Activated naive CD4-positive, alpha-beta T cell treated with anti-CD3 and anti-CD28 coated beads for 36 hours (primary cell): ENCODE measurements around the gene XIAP. TPM values are rescaled to one million over a fixed set of nuclear protein-coding genes. Genes with fewer than 3 reads are reported as not detected.
"Not testable (repeated sequence)": the region's sequence is repeated elsewhere in the genome, so short reads cannot be mapped to it uniquely, and the experiment has no call there.

Experiments
- CTCF ChIA-PET: fragments of 350-600 bp; sonication (Branson Sonifier 250); formaldehyde crosslinking; loops from one replicate; lab custom pipeline; 2021; ENCODE audit warnings: antibody characterized with exemption; lab: Charles Lee
- DNase-seq: peaks from one replicate; pipeline ENCODE4 v3.0.0-alpha.2; 2020
- H3K27ac Mint-ChIP-seq: one replicate; pipeline ENCODE4 v1.8.0; 2021; ENCODE audit warnings: mild to moderate bottlenecking, mixed read lengths
- H3K27me3 Mint-ChIP-seq: one replicate; pipeline ENCODE4 v1.8.0; 2021; ENCODE audit warnings: low read depth, mixed read lengths
- H3K36me3 Mint-ChIP-seq: one replicate; pipeline ENCODE4 v1.8.0; 2021; ENCODE audit warnings: low read depth, mixed read lengths
- H3K4me1 Mint-ChIP-seq: one replicate; pipeline ENCODE4 v1.8.0; 2021; ENCODE audit warnings: low read depth, mixed read lengths
- H3K4me3 Mint-ChIP-seq: one replicate; pipeline ENCODE4 v1.8.0; 2021; ENCODE audit warnings: mild to moderate bottlenecking, moderate library complexity, mixed read lengths
- H3K9me3 Mint-ChIP-seq: one replicate; pipeline ENCODE4 v1.8.0; 2021; ENCODE audit warnings: mixed read lengths
- intact Hi-C: fragments of 100-400 bp; cut with micrococcal nuclease; formaldehyde crosslinking; loops from one replicate; pipeline ENCODE4 v1.15.1; 2023
- total RNA-seq, 2 experiments: library from RNA; stranded (reverse); gene quantifications; one replicate each; pipeline ENCODE4 v1.2.3, GENCODE V29; 2021

Gene XIAP
- total RNA-seq, 2 experiments from 2014 or later: 24.0 to 24.5 TPM

GRCh38 chrX:123846577-123847038, 13.2 kb upstream of the XIAP start:
- CTCF ChIA-PET: interaction anchor here (1.8 kb wide), 1 partner anchor 13 kb away, joined by 5 read pairs; no protein-coding TSS in a partner anchor
- H3K27ac Mint-ChIP-seq: no peak overlapping the region
- DNase-seq: no peak
- no peaks in the 10 kb centered on the region for H3K9me3 Mint-ChIP-seq
- H3K27me3 Mint-ChIP-seq: no peaks in the 10 kb centered on the region
- intact Hi-C loops: no loop called here
- H3K4me3 Mint-ChIP-seq: no peak overlapping the region
- H3K36me3 Mint-ChIP-seq: no peaks in the 10 kb centered on the region
- H3K4me1 Mint-ChIP-seq: no peaks in the 10 kb centered on the region

GRCh38 chrX:123847056-123847455, 12.8 kb upstream of the XIAP start:
- H3K36me3 Mint-ChIP-seq: no peaks in the 10 kb centered on the region
- no peak overlapping the region for H3K4me3 Mint-ChIP-seq
- H3K27me3 Mint-ChIP-seq: no peaks in the 10 kb centered on the region
- H3K4me1 Mint-ChIP-seq: no peaks in the 10 kb centered on the region
- H3K9me3 Mint-ChIP-seq: no peaks in the 10 kb centered on the region
- no peak overlapping the region for H3K27ac Mint-ChIP-seq
- DNase-seq: no peak
- CTCF ChIA-PET: no interaction called here
- intact Hi-C loops: no loop called here

DNA sequence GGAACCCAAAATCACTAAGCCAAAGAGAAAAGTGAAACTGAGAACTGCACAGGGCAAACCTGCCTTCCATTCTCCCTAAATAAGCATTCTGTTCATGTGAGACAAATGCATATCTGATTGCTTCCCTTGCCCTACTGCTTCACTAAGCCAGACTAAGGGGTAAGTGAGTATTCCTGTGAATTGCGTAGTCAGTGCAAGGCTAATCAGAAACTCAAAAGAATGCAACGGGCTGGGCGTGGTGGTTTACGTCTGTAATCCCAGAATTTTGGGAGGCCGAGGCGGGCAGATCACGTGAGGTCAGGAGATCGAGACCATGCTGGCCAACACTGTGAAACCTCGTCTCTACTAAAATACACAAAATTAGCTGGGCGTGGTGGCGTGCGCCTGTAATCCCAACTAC, 10.8 kb upstream of the XIAP start:
- intact Hi-C loops: no loop called here

DNA sequence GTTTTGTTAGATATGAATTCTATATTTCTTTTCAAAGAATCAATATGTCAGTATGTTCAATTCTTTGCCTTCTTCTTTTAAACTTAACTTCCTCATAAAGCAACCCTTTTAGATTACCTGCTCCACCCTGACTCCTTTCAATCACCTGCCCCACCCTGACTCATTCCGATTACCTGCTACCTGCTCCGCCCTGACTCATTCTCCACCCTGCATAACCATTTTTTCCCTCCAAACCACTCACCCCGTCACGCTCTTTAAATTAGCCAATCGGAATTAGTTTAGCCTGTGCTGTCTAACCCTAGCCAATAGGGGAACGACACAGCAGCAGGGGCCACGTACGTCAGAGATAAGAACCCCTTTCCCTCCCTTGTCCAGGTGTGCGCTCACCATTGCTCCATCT, 9.9 kb upstream of the XIAP start:
- H3K9me3 Mint-ChIP-seq, H3K36me3 Mint-ChIP-seq, CTCF ChIA-PET, DNase-seq, H3K4me1 Mint-ChIP-seq, H3K4me3 Mint-ChIP-seq, H3K27ac Mint-ChIP-seq, H3K27me3 Mint-ChIP-seq, intact Hi-C loops: not testable (repeated sequence)

More for the DNA sequence above, 10.8 kb upstream of the XIAP start:
- DNase-seq: no peak
- peaks cover 2% of the 10 kb centered on the region for H3K4me1 Mint-ChIP-seq
- no peak overlapping the region for H3K4me3 Mint-ChIP-seq
- H3K27ac Mint-ChIP-seq: no peak overlapping the region
- no peaks in the 10 kb centered on the region for H3K27me3 Mint-ChIP-seq
- no peaks in the 10 kb centered on the region for H3K36me3 Mint-ChIP-seq
- CTCF ChIA-PET: no interaction called here
- H3K9me3 Mint-ChIP-seq: no peaks in the 10 kb centered on the region

- Mint-ChIP-seq H3K36me3 (no peaks in the 10 kb centered on the region), H3K4me1 (peaks cover 10% of the 10 kb centered on the region), H3K27ac (no peak overlapping the region), H3K27me3 (no peaks in the 10 kb centered on the region), H3K9me3 (no peaks in the 10 kb centered on the region), H3K4me3 (no peak overlapping the region)
- DNase-seq: no peak
- intact Hi-C loops: no loop called here
- CTCF ChIA-PET: interaction anchor here (0.7 kb wide), 1 partner anchor 13 kb away, joined by 3 read pairs; no protein-coding TSS in a partner anchor
Observed at GRCh38 chrX:123851079-123851478, 8.8 kb upstream of the XIAP start.

GRCh38 chrX:123854329-123854728, 5.5 kb upstream of the XIAP start:
- intact Hi-C loops: loop anchor here (1.0 kb wide), 2 partner anchors 18 to 24 kb away; no protein-coding TSS in a partner anchor
- no peaks in the 10 kb centered on the region for H3K36me3 Mint-ChIP-seq

GRCh38 chrX:123859409-123859845, 426 bp upstream of the XIAP start:
- peaks cover 2% of the 10 kb centered on the region for H3K27me3 Mint-ChIP-seq
- peaks cover 10% of the 10 kb centered on the region for H3K4me1 Mint-ChIP-seq
- no peaks in the 10 kb centered on the region for H3K36me3 Mint-ChIP-seq
- H3K9me3 Mint-ChIP-seq: no peaks in the 10 kb centered on the region
- H3K4me3 Mint-ChIP-seq: peak overlapping the region; percentile 79
- no peak for DNase-seq
- intact Hi-C loops: loop anchor here (1.0 kb wide), 1 partner anchor 23 kb away; no protein-coding TSS in a partner anchor
- CTCF ChIA-PET: no interaction called here
- H3K27ac Mint-ChIP-seq: peak overlapping the region; percentile 92

More at GRCh38 chrX:123854329-123854728, 5.5 kb upstream of the XIAP start:
- H3K9me3 Mint-ChIP-seq: no peaks in the 10 kb centered on the region
- CTCF ChIA-PET: interaction anchor here (1.7 kb wide), 1 partner anchor 21 kb away, joined by 5 read pairs; no protein-coding TSS in a partner anchor
- H3K4me1 Mint-ChIP-seq: peaks cover 13% of the 10 kb centered on the region
- no peak overlapping the region for H3K4me3 Mint-ChIP-seq
- H3K27ac Mint-ChIP-seq: no peak overlapping the region
- H3K27me3 Mint-ChIP-seq: peaks cover 2% of the 10 kb centered on the region
- peak; percentile 13 for DNase-seq

DNA sequence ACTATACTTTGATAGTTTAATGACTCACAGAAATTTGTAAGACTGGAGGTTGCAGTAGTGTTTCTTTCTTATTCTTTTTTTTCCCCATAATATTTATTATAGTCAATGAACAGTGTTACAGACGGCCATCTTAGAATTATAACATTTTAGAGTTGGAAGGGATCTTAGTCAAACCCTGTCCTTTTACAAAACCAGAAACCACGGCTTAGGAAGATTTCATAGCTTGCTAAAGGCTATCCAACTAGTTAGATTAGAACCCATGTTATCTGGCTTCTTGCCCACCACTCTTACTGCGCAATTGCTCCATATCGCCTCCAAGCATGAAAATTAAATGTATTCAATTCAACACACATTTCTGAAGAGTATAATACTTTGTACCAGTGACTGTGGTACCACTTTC, 1.1 kb downstream of the XIAP start:
- intact Hi-C loops: loop anchor here (1.0 to 10.0 kb wide), 5 partner anchors 8 to 486 kb away; partner anchors contain the start of gene SH2D1A
- Mint-ChIP-seq H3K27ac (peak overlapping the region; percentile 92), H3K4me1 (peaks cover 9% of the 10 kb centered on the region), H3K4me3 (peak overlapping the region; percentile 79), H3K36me3 (peaks cover 2% of the 10 kb centered on the region), H3K27me3 (peaks cover 2% of the 10 kb centered on the region), H3K9me3 (no peaks in the 10 kb centered on the region)
- CTCF ChIA-PET: interaction anchor here (1.5 kb wide), 1 partner anchor 28 kb away, joined by 3 read pairs; no protein-coding TSS in a partner anchor
- DNase-seq: no peak

DNA sequence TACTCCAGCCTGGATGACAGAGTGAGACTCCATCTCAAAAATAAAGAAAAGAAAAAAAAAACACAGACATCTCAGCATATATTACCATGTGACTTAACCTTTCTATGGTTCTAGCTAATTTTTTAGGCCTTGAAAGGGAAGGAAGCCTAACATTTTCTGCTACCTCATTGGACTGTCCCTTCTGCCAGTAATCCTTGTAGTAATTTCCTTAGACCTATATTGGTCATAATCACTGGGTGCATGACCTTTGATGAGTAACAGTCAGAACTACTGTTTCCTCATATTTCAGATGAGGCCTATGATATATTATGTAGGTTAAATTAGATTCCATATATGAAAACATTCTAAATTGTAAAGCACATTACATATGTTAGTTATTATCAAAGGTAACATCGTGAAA, 9.6 kb downstream of the XIAP start:
- peaks cover 29% of the 10 kb centered on the region for H3K4me1 Mint-ChIP-seq
- no peak for DNase-seq
- intact Hi-C loops: loop anchor here (1.0 to 10.0 kb wide), 4 partner anchors 8 to 195 kb away; partner anchors contain the start of gene THOC2
- H3K4me3 Mint-ChIP-seq: no peak overlapping the region
- H3K27ac Mint-ChIP-seq: peak overlapping the region; percentile 68
- H3K36me3 Mint-ChIP-seq: peaks cover 3% of the 10 kb centered on the region
- H3K9me3 Mint-ChIP-seq: no peaks in the 10 kb centered on the region
- H3K27me3 Mint-ChIP-seq: no peaks in the 10 kb centered on the region
- CTCF ChIA-PET: interaction anchor here (0.6 to 0.9 kb wide), 2 partner anchors 17 to 35 kb away, joined by 3 to 5 read pairs; no protein-coding TSS in a partner anchor

GRCh38 chrX:123871309-123871708, 11.5 kb downstream of the XIAP start:
- H3K4me3 Mint-ChIP-seq: no peak overlapping the region
- H3K4me1 Mint-ChIP-seq: peaks cover 29% of the 10 kb centered on the region
- no peak for DNase-seq
- no peaks in the 10 kb centered on the region for H3K27me3 Mint-ChIP-seq
- intact Hi-C loops: no loop called here
- no peak overlapping the region for H3K27ac Mint-ChIP-seq
- no peaks in the 10 kb centered on the region for H3K9me3 Mint-ChIP-seq
- peaks cover 1% of the 10 kb centered on the region for H3K36me3 Mint-ChIP-seq
- CTCF ChIA-PET: no interaction called here

- H3K4me1 Mint-ChIP-seq: peaks cover 41% of the 10 kb centered on the region
- no peak overlapping the region for H3K27ac Mint-ChIP-seq
- CTCF ChIA-PET: no interaction called here
- H3K27me3 Mint-ChIP-seq: no peaks in the 10 kb centered on the region
- no peaks in the 10 kb centered on the region for H3K9me3 Mint-ChIP-seq
- peaks cover 1% of the 10 kb centered on the region for H3K36me3 Mint-ChIP-seq
- intact Hi-C loops: no loop called here
- no peak overlapping the region for H3K4me3 Mint-ChIP-seq
- no peak for DNase-seq
Observed at GRCh38 chrX:123873956-123874355, 14.1 kb downstream of the XIAP start.

DNA sequence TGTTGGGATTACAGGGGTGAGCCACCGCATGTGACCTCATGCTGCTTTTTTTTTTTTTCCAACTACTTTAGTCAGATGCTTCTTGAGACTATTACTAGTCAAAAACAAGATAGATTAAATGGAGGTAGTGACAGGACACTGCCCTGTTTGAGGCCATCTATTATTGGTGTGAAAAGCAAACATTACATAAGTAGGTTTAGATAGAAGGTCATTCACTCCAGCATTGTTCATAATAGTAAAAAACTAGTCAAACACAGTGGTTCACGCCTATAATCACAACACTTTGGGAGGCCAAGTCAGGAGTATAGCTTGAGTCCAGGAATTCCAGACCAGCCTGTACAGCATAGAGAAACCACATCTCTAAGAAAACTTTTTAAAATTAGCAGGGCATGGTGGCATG, 16.3 kb downstream of the XIAP start:
- Mint-ChIP-seq H3K36me3 (peaks cover 5% of the 10 kb centered on the region), H3K27me3 (no peaks in the 10 kb centered on the region), H3K4me1 (peaks cover 37% of the 10 kb centered on the region), H3K9me3 (no peaks in the 10 kb centered on the region), H3K4me3 (no peak overlapping the region), H3K27ac (no peak overlapping the region)
- intact Hi-C loops: loop anchor here (5.0 kb wide), 2 partner anchors 211 to 471 kb away; partner anchors contain the start of gene SH2D1A
- no peak for DNase-seq
- CTCF ChIA-PET: no interaction called here

DNA sequence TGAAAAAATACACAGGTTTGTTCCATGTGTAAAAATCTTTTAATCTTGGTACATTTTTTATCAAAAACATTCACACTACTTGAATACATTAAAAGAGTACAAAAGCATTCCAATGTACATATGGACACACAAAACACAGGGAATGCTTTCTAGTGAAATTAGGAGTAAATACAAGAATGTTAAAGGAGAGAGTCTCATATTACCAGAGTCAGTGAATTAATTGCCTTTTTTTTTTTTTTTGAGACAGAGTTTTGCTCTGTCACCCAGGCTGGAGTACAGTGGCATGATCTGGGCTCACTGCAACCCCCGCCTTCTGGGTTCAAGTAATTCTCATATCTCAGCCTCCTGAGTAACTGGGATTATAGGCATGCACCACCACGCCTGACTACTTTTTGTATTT, 17.0 kb downstream of the XIAP start:
- CTCF ChIA-PET: no interaction called here
- Mint-ChIP-seq H3K27ac (no peak overlapping the region), H3K36me3 (peaks cover 7% of the 10 kb centered on the region), H3K4me1 (peaks cover 36% of the 10 kb centered on the region), H3K4me3 (no peak overlapping the region), H3K27me3 (no peaks in the 10 kb centered on the region), H3K9me3 (no peaks in the 10 kb centered on the region)
- intact Hi-C loops: loop anchor here (5.0 kb wide), 2 partner anchors 210 to 470 kb away; partner anchors contain the start of gene SH2D1A
- no peak for DNase-seq
